Measurements from ENCODE around the gene STXBP5. TPM values are rescaled to one million over a fixed set of nuclear protein-coding genes. Genes with fewer than 3 reads are reported as not detected.

The STXBP5 gene
- total and polyA plus RNA-seq, 2 of the 13 experiments (the other 11 are each of a cell fraction or from before 2014, with no cell fraction given), result 8.8 to 19.4 TPM

GRCh38 chr6:147418523-147418922 is 214.3 kb downstream of the STXBP5 start (continued):
- TF ChIP-seq, protein P1, sequence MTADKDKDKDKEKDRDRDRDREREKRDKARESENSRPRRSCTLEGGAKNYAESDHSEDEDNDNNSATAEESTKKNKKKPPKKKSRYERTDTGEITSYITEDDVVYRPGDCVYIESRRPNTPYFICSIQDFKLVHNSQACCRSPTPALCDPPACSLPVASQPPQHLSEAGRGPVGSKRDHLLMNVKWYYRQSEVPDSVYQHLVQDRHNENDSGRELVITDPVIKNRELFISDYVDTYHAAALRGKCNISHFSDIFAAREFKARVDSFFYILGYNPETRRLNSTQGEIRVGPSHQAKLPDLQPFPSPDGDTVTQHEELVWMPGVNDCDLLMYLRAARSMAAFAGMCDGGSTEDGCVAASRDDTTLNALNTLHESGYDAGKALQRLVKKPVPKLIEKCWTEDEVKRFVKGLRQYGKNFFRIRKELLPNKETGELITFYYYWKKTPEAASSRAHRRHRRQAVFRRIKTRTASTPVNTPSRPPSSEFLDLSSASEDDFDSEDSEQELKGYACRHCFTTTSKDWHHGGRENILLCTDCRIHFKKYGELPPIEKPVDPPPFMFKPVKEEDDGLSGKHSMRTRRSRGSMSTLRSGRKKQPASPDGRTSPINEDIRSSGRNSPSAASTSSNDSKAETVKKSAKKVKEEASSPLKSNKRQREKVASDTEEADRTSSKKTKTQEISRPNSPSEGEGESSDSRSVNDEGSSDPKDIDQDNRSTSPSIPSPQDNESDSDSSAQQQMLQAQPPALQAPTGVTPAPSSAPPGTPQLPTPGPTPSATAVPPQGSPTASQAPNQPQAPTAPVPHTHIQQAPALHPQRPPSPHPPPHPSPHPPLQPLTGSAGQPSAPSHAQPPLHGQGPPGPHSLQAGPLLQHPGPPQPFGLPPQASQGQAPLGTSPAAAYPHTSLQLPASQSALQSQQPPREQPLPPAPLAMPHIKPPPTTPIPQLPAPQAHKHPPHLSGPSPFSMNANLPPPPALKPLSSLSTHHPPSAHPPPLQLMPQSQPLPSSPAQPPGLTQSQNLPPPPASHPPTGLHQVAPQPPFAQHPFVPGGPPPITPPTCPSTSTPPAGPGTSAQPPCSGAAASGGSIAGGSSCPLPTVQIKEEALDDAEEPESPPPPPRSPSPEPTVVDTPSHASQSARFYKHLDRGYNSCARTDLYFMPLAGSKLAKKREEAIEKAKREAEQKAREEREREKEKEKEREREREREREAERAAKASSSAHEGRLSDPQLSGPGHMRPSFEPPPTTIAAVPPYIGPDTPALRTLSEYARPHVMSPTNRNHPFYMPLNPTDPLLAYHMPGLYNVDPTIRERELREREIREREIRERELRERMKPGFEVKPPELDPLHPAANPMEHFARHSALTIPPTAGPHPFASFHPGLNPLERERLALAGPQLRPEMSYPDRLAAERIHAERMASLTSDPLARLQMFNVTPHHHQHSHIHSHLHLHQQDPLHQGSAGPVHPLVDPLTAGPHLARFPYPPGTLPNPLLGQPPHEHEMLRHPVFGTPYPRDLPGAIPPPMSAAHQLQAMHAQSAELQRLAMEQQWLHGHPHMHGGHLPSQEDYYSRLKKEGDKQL (CRISPR knock-in tag; IDR thresholded peaks at IDR 0.05; ENCODE audit: low read depth), result no peak
- TF ChIP-seq, protein P2, sequence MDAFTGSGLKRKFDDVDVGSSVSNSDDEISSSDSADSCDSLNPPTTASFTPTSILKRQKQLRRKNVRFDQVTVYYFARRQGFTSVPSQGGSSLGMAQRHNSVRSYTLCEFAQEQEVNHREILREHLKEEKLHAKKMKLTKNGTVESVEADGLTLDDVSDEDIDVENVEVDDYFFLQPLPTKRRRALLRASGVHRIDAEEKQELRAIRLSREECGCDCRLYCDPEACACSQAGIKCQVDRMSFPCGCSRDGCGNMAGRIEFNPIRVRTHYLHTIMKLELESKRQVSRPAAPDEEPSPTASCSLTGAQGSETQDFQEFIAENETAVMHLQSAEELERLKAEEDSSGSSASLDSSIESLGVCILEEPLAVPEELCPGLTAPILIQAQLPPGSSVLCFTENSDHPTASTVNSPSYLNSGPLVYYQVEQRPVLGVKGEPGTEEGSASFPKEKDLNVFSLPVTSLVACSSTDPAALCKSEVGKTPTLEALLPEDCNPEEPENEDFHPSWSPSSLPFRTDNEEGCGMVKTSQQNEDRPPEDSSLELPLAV (CRISPR knock-in tag; conservative IDR thresholded peaks at IDR 0.05; ENCODE audit: low read depth), result no peak
- TF ChIP-seq SRF (IDR thresholded peaks at IDR 0.05; ENCODE audit: low read depth, low read length) (no peak), BCL3 (CRISPR knock-in tag; IDR thresholded peaks at IDR 0.05) (no peak), RNF2 (conservative IDR thresholded peaks at IDR 0.05; ENCODE audit: low read depth) (no peak)
- TF ChIP-seq, protein P3, sequence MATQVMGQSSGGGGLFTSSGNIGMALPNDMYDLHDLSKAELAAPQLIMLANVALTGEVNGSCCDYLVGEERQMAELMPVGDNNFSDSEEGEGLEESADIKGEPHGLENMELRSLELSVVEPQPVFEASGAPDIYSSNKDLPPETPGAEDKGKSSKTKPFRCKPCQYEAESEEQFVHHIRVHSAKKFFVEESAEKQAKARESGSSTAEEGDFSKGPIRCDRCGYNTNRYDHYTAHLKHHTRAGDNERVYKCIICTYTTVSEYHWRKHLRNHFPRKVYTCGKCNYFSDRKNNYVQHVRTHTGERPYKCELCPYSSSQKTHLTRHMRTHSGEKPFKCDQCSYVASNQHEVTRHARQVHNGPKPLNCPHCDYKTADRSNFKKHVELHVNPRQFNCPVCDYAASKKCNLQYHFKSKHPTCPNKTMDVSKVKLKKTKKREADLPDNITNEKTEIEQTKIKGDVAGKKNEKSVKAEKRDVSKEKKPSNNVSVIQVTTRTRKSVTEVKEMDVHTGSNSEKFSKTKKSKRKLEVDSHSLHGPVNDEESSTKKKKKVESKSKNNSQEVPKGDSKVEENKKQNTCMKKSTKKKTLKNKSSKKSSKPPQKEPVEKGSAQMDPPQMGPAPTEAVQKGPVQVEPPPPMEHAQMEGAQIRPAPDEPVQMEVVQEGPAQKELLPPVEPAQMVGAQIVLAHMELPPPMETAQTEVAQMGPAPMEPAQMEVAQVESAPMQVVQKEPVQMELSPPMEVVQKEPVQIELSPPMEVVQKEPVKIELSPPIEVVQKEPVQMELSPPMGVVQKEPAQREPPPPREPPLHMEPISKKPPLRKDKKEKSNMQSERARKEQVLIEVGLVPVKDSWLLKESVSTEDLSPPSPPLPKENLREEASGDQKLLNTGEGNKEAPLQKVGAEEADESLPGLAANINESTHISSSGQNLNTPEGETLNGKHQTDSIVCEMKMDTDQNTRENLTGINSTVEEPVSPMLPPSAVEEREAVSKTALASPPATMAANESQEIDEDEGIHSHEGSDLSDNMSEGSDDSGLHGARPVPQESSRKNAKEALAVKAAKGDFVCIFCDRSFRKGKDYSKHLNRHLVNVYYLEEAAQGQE (IDR thresholded peaks at IDR 0.05; ENCODE audit: borderline replicate concordance in 1 of 2, low read depth in 1 of 2, low read length in 2 of 2), result no peak
- TF ChIP-seq, protein P4, sequence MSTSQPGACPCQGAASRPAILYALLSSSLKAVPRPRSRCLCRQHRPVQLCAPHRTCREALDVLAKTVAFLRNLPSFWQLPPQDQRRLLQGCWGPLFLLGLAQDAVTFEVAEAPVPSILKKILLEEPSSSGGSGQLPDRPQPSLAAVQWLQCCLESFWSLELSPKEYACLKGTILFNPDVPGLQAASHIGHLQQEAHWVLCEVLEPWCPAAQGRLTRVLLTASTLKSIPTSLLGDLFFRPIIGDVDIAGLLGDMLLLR (CRISPR knock-in tag; IDR thresholded peaks at IDR 0.05), result no peak
